Calu3 (cell line): ENCODE data around the gene SIPA1L2. TPM values are rescaled to one million over a fixed set of nuclear protein-coding genes. Genes with fewer than 3 reads are reported as not detected.

Experiments used
- BruUV-seq: library from RNA; stranded (reverse); fragments of 400-500 nt; replicated peaks from 2 replicates; lab custom pipeline; 2021; lab: Mats Ljungman, UMichigan
- CTCF ChIA-PET: fragments of 300-600 bp; sonication (Branson Sonifier 250); formaldehyde crosslinking; loops from one replicate; lab custom pipeline; 2022; ENCODE audit warnings: antibody characterized with exemption; lab: Charles Lee
- DNase-seq: peaks from one replicate; pipeline ENCODE4 v3.0.0; 2022
- H3K27ac Mint-ChIP-seq: one replicate; pipeline ENCODE4 v1.8.0; 2022; ENCODE audit warnings: mixed read lengths; ENCODE audit not compliant: unreplicated experiment
- H3K27me3 Mint-ChIP-seq: one replicate; pipeline ENCODE4 v1.8.0; 2022; ENCODE audit warnings: mixed read lengths; ENCODE audit not compliant: unreplicated experiment
- H3K36me3 Mint-ChIP-seq: one replicate; pipeline ENCODE4 v1.8.0; 2022; ENCODE audit warnings: mild to moderate bottlenecking, moderate library complexity, mixed read lengths; ENCODE audit not compliant: insufficient read depth, unreplicated experiment
- H3K4me1 Mint-ChIP-seq: one replicate; pipeline ENCODE4 v1.8.0; 2022; ENCODE audit warnings: mild to moderate bottlenecking, low read depth, mixed read lengths; ENCODE audit not compliant: unreplicated experiment
- H3K4me3 Mint-ChIP-seq: one replicate; pipeline ENCODE4 v1.8.0; 2022; ENCODE audit warnings: mild to moderate bottlenecking, low read depth, moderate library complexity, mixed read lengths; ENCODE audit not compliant: unreplicated experiment
- H3K9me3 Mint-ChIP-seq: one replicate; pipeline ENCODE4 v1.8.0; 2022; ENCODE audit warnings: low read depth, mixed read lengths; ENCODE audit not compliant: unreplicated experiment
- CTCF ChIP-seq: fragments of 200-600 bp; IDR thresholded peaks from one replicate; pipeline ENCODE4 v1.8.0; 2022; ENCODE audit warnings: antibody characterized with exemption; ENCODE audit not compliant: unreplicated experiment
- intact Hi-C: fragments of 100-400 bp; cut with micrococcal nuclease; formaldehyde crosslinking; loops from one replicate; pipeline ENCODE4 v1.10.0; 2022; ENCODE audit not compliant: unreplicated experiment
- total RNA-seq: library from RNA; stranded (reverse); gene quantifications from 2 replicates; pipeline ENCODE4 v1.2.3, GENCODE V29; 2022

The SIPA1L2 gene
- total RNA-seq, 1 experiment from 2014 or later = 1.5 TPM

GRCh38 chr1:232650845-232651244 lies 20.9 kb upstream of the SIPA1L2 start:
- CTCF ChIA-PET = interaction anchor here (0.7 kb wide), 1 partner anchor 13 kb away, joined by 3 read pairs; no protein-coding TSS in a partner anchor
- Mint-ChIP-seq H3K27ac (no peak overlapping the region), H3K36me3 (no peaks in the 10 kb centered on the region), H3K4me3 (no peak overlapping the region), H3K27me3 (peaks cover 63% of the 10 kb centered on the region), H3K9me3 (peaks cover 2% of the 10 kb centered on the region), H3K4me1 (no peaks in the 10 kb centered on the region)
- intact Hi-C loops = no loop called here
- no peak for DNase-seq
- BruUV-seq = no TSS peak
- TF ChIP-seq CTCF = no peak

GRCh38 chr1:232650418-232650817 lies 20.5 kb upstream of the SIPA1L2 start:
- peaks cover 2% of the 10 kb centered on the region for H3K9me3 Mint-ChIP-seq
- DNase-seq = no peak
- H3K4me1 Mint-ChIP-seq = no peaks in the 10 kb centered on the region
- TF ChIP-seq CTCF = no peak
- CTCF ChIA-PET = no interaction called here
- no peak overlapping the region for H3K4me3 Mint-ChIP-seq
- no TSS peak for BruUV-seq
- H3K27me3 Mint-ChIP-seq = peaks cover 61% of the 10 kb centered on the region
- H3K36me3 Mint-ChIP-seq = no peaks in the 10 kb centered on the region
- intact Hi-C loops = no loop called here
- H3K27ac Mint-ChIP-seq = no peak overlapping the region

- Mint-ChIP-seq H3K4me3 (no peak overlapping the region), H3K27me3 (peaks cover 67% of the 10 kb centered on the region), H3K9me3 (peaks cover 2% of the 10 kb centered on the region), H3K36me3 (no peaks in the 10 kb centered on the region), H3K27ac (no peak overlapping the region), H3K4me1 (no peaks in the 10 kb centered on the region)
- CTCF ChIA-PET = interaction anchor here (1.3 kb wide), 1 partner anchor 19 kb away, joined by 4 read pairs; no protein-coding TSS in a partner anchor
- no peak for TF ChIP-seq CTCF
- intact Hi-C loops = no loop called here
- BruUV-seq = no TSS peak
- no peak for DNase-seq
Observed at GRCh38 chr1:232648316-232648715, 18.4 kb upstream of the SIPA1L2 start.

- no peaks in the 10 kb centered on the region for H3K9me3 Mint-ChIP-seq
- CTCF ChIA-PET = no interaction called here
- no peak for TF ChIP-seq CTCF
- H3K4me3 Mint-ChIP-seq = no peak overlapping the region
- no peaks in the 10 kb centered on the region for H3K36me3 Mint-ChIP-seq
- peaks cover 36% of the 10 kb centered on the region for H3K27me3 Mint-ChIP-seq
- no peak overlapping the region for H3K27ac Mint-ChIP-seq
- no TSS peak for BruUV-seq
- intact Hi-C loops = no loop called here
- DNase-seq = no peak
- H3K4me1 Mint-ChIP-seq = no peaks in the 10 kb centered on the region
Observed at GRCh38 chr1:232644209-232644608, 14.3 kb upstream of the SIPA1L2 start.
